Activated T-cell treated with anti-CD3 and anti-CD28 coated beads for 24 hours (primary cell): Measurements from ENCODE around the gene TET2.
"Not testable (repeated sequence)": the region's sequence is repeated elsewhere in the genome, so short reads cannot be mapped to it uniquely, and the experiment has no call there.

ENCODE experiments used
- DNase-seq: peaks from one replicate; pipeline ENCODE4 v3.0.0-alpha.2; 2020; ENCODE audit warnings: low read depth

Gene TET2

GRCh38 chr4:105293360-105293759, 146.7 kb downstream of the TET2 start:
- DNase-seq, result no peak

- no peak for DNase-seq
Observed at GRCh38 chr4:105296672-105297071, 150.0 kb downstream of the TET2 start.

DNA sequence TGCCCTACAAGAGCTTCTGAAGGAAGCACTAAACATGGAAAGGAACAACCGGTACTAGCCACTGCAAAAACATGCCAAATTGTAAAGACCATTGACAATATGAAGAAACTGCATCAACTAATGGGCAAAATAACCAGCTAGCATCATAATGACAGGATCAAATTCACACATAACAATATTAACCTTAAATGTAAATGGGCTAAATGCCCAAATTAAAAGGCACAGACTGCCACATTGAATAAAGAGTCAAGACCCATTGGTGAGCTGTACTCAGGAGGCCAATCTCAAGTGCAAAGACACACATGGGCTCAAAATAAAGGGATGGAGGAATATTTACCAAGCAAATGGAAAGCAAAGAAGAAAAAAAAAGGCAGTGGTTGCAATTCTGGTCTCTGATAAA, 152.4 kb downstream of the TET2 start:
- DNase-seq, result not testable (repeated sequence)

DNA sequence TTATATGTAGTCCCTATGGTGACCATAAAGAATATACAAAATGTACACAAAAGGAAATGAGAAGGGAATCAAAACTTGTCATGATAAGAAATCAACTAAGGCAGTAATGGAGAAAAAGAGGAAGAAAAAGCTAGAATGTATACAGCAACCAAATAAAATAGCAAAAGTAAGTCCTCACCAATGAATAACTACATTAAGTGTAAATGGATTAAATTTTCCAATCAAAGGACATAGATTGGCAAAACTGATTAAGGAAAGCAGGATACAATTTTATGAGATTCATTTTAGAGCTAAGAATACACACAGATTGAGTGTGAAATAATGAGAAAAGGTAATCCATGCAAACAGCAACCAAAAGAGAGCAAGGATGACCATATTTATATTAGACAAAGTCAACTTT, 157.4 kb downstream of the TET2 start:
- no peak for DNase-seq

DNA sequence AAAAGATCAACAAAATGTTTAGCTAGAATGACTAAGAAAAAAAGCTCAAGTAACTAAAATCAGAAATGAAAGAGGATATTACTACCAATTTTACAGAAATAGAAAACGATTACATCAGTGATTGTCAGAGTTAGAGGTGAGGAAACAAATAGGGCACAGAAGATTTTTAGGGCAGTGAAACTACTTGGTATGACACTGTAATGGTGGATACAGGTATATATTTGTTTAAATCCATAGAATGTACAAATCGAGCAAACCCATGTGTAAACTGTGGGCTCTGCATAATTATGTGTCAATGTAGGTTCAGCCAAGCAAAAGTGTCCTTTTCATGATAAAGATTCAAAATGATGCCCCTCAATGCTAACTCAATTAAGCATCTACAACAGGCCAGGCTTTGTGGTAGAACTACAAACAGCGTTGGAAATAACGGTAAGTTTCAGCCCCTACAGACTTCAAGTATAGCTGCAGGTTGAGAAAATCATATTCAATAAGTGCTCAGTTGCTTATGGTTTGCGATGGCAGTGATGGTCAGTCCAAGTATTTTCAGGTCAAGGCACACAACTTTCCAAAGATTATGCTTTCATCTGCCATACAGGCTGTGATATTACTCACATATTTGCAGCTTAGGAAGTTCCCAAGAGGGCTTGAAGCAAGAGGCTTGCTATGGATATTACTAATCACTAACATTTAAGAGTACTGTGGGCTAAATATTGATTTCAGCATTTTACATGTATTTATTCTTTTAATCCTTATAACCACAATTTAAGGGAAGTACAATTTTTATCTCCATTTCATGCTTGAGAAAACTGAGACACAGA, 158.6 kb downstream of the TET2 start:
- DNase-seq, result no peak

- DNase-seq, result peak; percentile 56
Observed at GRCh38 chr4:105306158-105306781, 159.6 kb downstream of the TET2 start.

DNA sequence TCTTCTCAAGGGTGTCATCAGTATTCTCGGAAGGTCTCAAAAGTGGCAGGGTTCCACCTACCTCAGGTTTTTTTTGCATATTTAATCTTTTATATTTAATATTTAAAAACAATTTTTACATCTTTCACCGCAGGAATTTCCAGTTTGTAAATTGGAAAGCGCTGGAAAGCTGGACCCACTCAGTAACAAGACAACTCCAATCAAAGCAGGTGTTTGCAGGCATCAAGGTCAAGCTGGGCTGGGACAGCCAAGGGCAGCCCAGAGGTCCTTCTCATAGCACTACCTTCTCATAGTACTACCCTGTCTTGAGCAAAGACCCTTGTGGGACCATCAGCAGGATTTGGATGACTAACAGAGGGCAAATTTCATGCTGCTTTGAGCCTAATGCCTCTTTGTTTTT, 160.1 kb downstream of the TET2 start:
- DNase-seq, result no peak

- DNase-seq, result no peak
Observed at GRCh38 chr4:105318486-105318885, 171.8 kb downstream of the TET2 start.

DNA sequence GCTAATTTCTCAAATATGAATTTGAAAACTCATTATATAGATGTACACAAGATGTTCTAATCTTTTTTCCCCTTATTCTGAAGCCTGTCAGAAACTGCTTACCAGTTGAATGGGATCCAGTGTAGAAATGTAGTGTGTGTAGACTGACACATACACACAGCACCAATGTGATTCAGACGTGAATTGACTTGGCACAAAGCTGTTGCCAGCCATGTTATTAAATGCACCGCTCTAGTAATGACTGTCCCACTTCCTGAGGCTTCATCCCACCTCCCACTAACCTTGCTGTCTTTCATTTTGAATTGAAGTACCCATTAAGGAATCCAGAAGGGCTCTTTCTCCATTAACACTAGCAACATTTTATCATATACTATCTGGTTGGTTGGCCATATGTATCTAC, 180.5 kb downstream of the TET2 start:
- DNase-seq, result no peak

DNA sequence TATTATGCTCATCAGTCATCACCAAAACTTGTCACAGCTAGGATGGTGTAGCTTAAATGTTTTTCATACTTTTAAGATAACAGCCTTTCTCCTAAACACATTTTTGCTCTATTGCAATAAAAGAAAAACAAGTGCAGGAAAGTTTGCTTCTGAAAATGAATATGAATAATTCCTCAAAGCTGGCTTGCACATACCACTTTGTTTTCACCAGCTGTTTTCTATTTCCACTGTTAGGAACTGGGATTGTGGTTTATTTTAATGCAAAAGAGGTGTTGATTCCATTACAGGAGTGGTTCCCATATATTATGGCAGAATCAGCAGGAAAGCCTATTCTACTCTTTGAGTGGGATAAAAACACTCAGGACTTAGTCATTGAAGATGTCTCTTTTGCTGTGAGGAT, 181.3 kb downstream of the TET2 start:
- no peak for DNase-seq

DNA sequence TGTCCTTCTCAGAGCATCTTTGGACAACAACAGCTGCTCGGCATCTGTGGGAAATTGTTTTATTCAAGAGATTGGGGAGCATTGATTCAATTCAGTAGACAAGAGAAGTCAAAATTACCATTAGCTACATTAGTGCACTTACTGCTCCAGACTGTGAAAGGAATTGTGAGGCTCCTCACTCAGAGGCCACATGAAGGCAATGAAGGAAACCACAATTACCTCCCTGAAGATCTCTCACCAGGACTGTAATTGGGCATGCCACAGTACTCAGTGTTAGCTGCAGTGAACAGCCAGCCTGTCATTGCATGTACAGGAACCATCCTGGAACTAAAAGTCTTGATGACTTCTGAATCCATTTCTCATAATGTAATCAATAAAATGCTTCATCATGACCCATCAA, 182.4 kb downstream of the TET2 start:
- DNase-seq, result no peak
